Chondrocyte (in vitro differentiated cells): ENCODE data around the gene TAF15. TPM values are rescaled to one million over a fixed set of nuclear protein-coding genes. Genes with fewer than 3 reads are reported as not detected.

Source experiments
- DNase-seq: peaks from one replicate; pipeline ENCODE4 v3.0.0; 2021; ENCODE audit warnings: mixed read lengths, low spot score
- H3K27ac Mint-ChIP-seq: one replicate; pipeline ENCODE4 v1.8.0; 2021; ENCODE audit warnings: mild to moderate bottlenecking, moderate library complexity, mixed read lengths; ENCODE audit not compliant: unreplicated experiment
- H3K27me3 Mint-ChIP-seq: 2 replicates; pipeline ENCODE4 v1.8.0; 2021; ENCODE audit warnings: low read depth, mixed read lengths
- H3K36me3 Mint-ChIP-seq: 2 replicates; pipeline ENCODE4 v1.8.0; 2021; ENCODE audit warnings: low read depth, mixed read lengths
- H3K4me1 Mint-ChIP-seq: 2 replicates; pipeline ENCODE4 v1.8.0; 2021; ENCODE audit warnings: low read depth, mild to moderate bottlenecking, mixed read lengths
- H3K4me3 Mint-ChIP-seq: one replicate; pipeline ENCODE4 v1.8.0; 2021; ENCODE audit warnings: mild to moderate bottlenecking, moderate library complexity, mixed read lengths; ENCODE audit not compliant: unreplicated experiment
- H3K9me3 Mint-ChIP-seq: 2 replicates; pipeline ENCODE4 v1.8.0; 2021; ENCODE audit warnings: low read depth, mixed read lengths
- total RNA-seq: library from RNA; stranded (reverse); gene quantifications from 3 replicates; pipeline ENCODE4 v1.2.1, GENCODE V29; 2021
- TF ChIP-seq, protein P1 (sequence below): fragments of 200-600 bp; sonication (generic); IDR thresholded peaks from 2 replicates; pipeline ENCODE4 v1.5.0; 2021; ENCODE audit warnings: antibody characterized with exemption, mild to moderate bottlenecking, moderate library complexity

TAF15 gene
- total RNA-seq, 1 donor from 2014 or later = 135 TPM

DNA sequence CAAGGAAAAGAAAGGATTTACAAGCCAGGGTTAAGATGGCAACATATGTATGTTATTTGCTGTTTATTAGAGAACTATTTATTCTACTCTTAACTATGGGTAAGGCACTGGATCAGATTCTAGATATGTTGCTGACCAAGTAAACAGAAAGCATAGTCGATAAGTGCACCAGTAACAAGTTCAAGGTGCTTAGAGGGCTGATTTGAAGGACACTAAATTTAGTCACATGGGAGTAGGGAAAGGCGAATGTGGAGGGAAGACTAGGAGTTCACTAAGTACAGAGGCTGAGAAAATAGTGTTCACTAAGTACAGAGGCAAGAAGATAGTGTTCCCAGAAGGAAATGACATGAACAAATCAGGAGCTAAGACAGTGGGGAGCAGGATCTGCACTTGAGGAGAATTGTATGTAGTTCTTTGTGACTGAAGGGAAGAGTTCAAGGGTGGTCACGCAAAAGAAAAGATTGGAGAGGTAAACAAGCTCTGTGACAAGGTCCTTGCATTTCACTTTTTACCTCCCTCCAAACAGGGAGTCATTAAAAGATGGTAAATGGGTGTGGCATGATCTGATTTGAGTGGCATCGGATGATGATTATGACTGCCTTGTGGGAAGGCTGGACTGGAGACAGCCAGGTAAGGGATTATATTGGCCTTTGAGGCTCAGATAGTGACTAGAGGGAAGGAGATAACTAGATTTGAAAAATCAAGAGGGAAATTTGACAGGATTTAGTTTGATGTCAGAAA, 38.5 kb downstream of the TAF15 start:
- Mint-ChIP-seq H3K27ac (no peak overlapping the region), H3K9me3 (no peaks in the 10 kb centered on the region), H3K27me3 (no peaks in the 10 kb centered on the region), H3K4me1 (peaks cover 19% of the 10 kb centered on the region), H3K36me3 (peaks cover 34% of the 10 kb centered on the region), H3K4me3 (no peak overlapping the region)
- TF ChIP-seq, protein P1, sequence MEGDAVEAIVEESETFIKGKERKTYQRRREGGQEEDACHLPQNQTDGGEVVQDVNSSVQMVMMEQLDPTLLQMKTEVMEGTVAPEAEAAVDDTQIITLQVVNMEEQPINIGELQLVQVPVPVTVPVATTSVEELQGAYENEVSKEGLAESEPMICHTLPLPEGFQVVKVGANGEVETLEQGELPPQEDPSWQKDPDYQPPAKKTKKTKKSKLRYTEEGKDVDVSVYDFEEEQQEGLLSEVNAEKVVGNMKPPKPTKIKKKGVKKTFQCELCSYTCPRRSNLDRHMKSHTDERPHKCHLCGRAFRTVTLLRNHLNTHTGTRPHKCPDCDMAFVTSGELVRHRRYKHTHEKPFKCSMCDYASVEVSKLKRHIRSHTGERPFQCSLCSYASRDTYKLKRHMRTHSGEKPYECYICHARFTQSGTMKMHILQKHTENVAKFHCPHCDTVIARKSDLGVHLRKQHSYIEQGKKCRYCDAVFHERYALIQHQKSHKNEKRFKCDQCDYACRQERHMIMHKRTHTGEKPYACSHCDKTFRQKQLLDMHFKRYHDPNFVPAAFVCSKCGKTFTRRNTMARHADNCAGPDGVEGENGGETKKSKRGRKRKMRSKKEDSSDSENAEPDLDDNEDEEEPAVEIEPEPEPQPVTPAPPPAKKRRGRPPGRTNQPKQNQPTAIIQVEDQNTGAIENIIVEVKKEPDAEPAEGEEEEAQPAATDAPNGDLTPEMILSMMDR = no peak
- DNase-seq = no peak

DNA sequence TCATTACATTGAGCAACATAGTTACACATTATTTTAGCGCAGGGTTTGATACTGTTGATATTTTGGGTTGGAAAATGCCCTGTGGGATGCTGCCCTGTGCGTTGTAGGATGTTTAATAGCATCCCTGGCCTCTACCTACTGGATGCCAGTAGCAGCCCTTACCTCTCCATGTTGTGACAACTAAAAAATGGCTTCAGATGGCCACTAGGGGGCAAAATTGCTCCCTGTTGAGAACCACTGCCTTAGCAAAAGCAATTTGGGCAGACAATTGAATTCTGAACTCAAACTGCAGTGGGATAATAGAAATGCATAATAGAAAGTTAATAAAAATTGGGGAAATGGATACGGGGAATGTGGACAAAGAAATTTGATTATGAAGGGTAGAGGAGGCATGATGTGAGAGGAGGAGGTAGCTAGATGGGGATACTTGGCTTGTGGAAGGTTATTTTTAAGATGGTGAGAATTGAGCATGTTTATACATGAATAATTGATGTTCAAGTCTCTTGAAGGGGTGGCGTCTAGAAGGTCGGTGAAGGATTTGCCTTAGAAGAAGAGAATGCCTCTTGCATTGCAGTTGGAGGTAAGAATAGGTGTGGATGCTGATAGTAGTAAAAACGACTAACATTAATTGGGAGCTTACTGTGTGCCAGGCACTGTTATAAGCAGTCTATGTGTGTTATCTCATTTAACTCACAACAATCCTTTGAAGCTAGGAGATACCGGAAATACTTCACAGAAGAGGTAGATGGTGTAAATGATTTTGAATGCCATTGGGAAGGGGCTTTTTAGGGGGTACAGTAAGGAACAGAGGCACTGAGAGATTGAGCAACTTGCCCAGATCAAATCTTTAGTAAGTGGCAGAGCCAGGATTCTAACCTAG, 40.4 kb downstream of the TAF15 start:
- Mint-ChIP-seq H3K36me3 (peaks cover 28% of the 10 kb centered on the region), H3K4me1 (peaks cover 19% of the 10 kb centered on the region), H3K4me3 (no peak overlapping the region), H3K27me3 (no peaks in the 10 kb centered on the region), H3K9me3 (no peaks in the 10 kb centered on the region), H3K27ac (no peak overlapping the region)
- no peak for DNase-seq
- TF ChIP-seq, protein P1 = peak; percentile 90

DNA sequence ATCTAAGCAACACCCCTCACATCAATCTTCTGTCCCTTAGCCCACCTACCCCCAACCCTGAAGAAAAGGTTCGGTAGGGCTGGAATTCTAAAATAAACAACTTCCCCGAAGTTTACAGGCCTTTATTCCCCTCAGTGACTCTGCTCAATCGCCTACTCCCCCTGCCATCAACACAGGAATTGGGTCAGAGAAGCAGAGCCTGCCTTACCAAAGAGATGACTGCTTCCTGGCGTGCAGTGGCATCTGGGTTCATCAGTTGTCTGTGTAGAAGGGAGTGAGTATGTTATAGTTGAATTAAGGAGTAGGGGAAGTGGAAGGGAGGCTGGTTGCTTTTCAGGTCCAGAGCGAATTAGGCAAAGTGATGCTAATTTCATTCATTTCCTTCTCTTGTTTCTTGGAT, 46.7 kb downstream of the TAF15 start:
- H3K27ac Mint-ChIP-seq = no peak overlapping the region
- H3K9me3 Mint-ChIP-seq = no peaks in the 10 kb centered on the region
- H3K4me1 Mint-ChIP-seq = no peaks in the 10 kb centered on the region
- H3K36me3 Mint-ChIP-seq = peaks cover 18% of the 10 kb centered on the region
- no peaks in the 10 kb centered on the region for H3K27me3 Mint-ChIP-seq
- no peak overlapping the region for H3K4me3 Mint-ChIP-seq
- TF ChIP-seq, protein P1 = no peak
- no peak for DNase-seq

DNA sequence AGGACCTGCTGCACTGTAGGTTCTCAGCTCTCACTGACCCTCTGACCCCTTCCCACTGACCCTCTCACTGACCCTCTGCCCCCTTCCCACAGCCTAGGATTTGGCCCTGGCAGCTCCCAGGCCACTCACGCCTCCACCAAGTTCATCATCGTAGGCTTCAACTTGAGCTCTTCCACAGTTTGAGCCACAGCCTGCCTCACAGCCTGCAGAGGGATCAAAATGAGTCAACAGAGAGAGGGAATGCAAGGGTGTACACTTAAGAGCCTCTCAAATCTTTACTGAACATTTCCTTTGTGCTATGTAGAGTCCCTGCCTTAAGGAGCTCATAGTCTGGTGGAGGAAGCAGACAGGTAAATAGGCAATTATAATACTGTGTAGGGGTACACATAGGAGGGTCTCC, 47.3 kb downstream of the TAF15 start:
- peaks cover 13% of the 10 kb centered on the region for H3K36me3 Mint-ChIP-seq
- no peaks in the 10 kb centered on the region for H3K4me1 Mint-ChIP-seq
- H3K4me3 Mint-ChIP-seq = no peak overlapping the region
- H3K9me3 Mint-ChIP-seq = no peaks in the 10 kb centered on the region
- no peak for DNase-seq
- H3K27ac Mint-ChIP-seq = no peak overlapping the region
- TF ChIP-seq, protein P1 = no peak
- no peaks in the 10 kb centered on the region for H3K27me3 Mint-ChIP-seq

DNA sequence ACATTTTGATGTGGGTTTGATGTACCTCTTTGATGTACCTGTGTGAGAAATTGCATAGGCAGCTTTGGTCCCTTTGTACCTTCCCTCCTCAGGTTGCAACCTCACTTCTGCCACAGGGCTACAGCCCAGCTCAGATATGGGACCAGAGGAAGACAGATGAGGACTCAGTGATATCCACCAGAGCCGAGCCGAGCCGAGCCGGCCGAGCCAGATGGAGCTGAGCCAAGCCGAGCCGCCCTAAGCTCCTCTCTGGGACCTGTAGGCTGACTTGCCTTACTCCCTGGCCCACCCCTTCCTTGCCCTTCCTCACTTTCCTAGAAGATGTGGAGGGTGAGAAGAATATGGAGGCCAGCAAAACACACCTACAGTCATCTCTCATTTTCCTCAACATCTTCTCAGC, 55.6 kb downstream of the TAF15 start:
- H3K27ac Mint-ChIP-seq = no peak overlapping the region
- no peaks in the 10 kb centered on the region for H3K27me3 Mint-ChIP-seq
- H3K36me3 Mint-ChIP-seq = peaks cover 1% of the 10 kb centered on the region
- H3K9me3 Mint-ChIP-seq = no peaks in the 10 kb centered on the region
- no peak overlapping the region for H3K4me3 Mint-ChIP-seq
- H3K4me1 Mint-ChIP-seq = peaks cover 12% of the 10 kb centered on the region
- DNase-seq = no peak
- TF ChIP-seq, protein P1 = no peak
